CD4-positive, alpha-beta T cell treated with Interleukin-1 beta for 1 hour (primary cell): ENCODE data around the gene PCOLCE2.

ENCODE experiments used
- DNase-seq, 2 donors: peaks; one replicate each; pipeline ENCODE4 v3.0.0-alpha.2; 2020 to 2022

PCOLCE2 gene

DNA sequence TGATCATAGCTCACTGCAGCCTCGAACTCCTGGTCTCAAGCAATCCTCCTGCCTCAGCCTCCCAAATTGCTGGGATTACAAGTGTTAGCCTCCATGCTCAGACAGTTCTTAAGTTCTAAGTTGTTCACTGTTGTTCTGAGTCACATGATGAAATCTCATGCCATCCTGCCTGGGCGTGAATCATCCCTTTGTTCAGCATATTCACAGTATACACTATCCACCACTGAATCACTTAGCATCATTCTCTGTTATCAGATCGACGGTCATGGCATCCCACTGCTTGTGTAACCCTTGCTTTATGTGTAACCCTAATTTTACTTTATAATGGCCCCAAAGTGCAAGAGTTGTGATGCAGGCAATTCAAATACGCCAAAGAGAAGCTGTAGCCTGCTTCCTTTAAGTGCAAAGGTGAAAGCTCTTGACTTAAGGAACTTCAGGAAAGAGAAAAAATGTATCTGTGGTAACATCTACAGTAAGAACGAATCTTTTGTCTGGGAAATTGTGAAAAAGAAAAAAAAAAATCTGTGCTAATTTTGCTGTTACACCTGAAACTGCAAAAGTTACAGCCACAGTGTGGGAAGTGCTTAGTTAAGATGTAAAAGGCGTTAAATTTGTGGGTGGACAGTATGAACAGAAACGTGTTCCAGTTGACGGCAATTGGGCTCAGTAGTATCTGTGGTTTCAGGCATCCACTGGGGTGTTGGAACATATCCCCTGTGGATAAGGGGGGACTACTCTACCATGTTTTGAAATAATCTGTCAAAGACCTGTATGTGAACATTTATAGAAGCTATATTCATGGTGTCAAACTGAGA is 80.6 kb downstream of the PCOLCE2 start:
- DNase-seq: no peak

DNA sequence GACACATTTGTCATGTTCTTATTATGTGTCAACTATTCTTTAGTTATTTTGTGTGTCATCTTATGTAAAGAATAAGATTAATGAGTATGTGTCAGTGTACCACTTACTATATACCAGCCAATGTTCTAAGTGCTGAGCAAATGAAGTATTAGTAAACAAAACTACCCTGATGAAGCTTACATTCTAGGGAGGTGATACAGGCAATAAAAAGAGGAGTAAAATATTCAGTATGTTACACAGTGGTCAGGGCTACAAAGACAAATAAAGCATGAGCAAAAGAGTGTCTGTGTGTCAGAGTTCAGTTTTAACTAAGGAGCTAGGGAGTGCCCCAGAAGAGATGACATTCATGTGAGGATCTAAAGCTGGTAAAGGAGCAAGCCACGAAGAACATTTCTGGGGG is 86.0 kb downstream of the PCOLCE2 start:
- no peak for DNase-seq

DNA sequence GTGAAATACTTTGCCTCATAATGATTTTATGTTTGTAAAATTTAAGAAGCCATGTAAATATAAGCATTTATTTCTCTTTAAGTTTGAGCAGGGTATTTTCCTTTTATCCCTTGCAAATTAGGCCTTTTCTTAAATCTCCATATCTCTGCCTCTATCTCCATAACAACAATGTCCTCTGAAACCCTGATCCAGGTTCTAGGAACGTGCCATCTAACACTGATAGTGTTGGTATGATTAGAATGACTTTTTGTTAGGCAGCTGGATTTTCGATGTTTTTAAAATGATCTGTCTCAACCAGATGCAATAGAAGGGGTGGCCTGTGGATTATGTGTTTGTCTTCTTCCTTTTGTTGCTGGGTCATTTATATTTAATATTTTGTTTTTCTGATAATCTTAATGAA is 87.1 kb downstream of the PCOLCE2 start:
- no peak for DNase-seq

GRCh38 chr3:142796823-142797222 is 92.1 kb downstream of the PCOLCE2 start:
- DNase-seq: no peak

DNA sequence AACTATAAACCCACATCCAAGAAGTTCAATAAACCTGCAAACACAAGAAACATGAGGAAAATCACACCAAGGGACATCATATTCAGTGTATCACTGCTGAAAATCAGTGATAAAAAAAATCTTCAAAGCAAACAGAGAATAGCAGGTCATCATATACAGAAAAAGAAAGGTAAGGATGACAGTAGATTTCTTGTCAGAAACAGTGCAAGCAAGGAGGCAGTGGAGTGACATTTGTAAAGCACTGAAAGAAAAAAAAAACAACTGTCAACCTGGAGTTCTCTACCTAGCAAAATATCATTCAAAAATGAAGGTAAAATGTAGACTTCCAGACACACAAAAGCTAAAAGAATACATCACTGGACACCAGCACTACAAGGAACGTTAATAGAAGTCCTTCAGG is 93.6 kb downstream of the PCOLCE2 start:
- no peak for DNase-seq

GRCh38 chr3:142794508-142794907 is 94.4 kb downstream of the PCOLCE2 start:
- DNase-seq: no peak

GRCh38 chr3:142787719-142788118 is 101.2 kb downstream of the PCOLCE2 start:
- DNase-seq: no peak

DNA sequence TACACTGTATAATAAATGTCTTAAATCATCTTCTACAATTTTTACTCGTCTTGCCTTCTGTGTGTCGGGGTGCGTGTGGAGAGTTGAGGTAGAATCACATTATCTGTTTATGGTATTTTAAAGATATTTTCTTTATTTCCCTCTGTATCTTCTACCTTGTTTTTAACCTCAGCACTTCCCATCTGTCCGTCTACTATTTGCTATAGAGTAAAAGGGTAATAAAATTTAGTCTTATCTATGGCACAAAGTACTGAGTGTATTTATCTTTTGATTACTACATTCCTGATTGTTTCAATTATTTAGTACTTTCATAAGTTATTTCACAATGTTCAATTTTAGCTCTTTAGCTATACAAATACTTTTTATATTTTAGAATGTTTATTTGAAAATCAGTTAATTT is 102.9 kb downstream of the PCOLCE2 start:
- no peak for DNase-seq

- no peak for DNase-seq
Measured at GRCh38 chr3:142784228-142784627, 104.7 kb downstream of the PCOLCE2 start.

- no peak for DNase-seq
Measured at GRCh38 chr3:142782616-142783015, 106.3 kb downstream of the PCOLCE2 start.

GRCh38 chr3:142779591-142779990 is 109.3 kb downstream of the PCOLCE2 start:
- no peak for DNase-seq

DNA sequence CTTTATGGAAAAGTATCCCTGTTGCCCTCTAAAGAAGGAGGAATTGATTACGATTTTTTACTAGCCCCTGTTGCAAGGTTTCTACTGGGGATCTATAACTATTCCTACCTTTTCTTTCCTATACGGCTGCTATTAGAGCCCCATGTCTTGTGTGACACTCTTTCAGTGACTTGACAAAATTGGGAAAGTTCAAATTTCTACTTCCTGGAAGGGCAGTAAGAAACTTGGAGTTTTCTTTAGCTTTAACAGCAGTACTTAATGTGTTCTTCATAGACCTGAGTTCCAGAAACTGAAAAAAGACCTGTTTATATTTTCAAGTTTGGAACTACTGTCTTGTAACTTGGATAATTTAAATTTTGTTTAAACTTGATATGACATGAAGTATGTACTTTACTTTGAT is 110.3 kb downstream of the PCOLCE2 start:
- DNase-seq: no peak

DNA sequence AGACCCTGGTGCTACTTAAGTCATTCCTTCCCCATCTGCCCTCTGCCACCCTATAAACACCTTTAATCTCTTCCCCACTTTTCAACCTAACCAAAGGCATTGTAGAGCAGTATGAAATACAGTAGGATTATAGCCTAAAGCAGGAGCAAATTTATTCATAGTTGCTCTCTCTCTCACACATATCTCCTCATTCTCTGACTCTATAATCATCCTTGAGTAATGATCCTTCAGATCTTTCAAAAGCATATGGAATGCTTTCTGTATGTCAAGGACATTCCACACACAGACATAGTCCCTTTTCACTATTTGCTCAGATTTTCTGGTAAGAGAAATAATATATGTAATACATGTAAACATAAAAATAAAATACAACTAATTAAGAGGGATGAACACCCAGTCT is 111.0 kb downstream of the PCOLCE2 start:
- DNase-seq: no peak

DNA sequence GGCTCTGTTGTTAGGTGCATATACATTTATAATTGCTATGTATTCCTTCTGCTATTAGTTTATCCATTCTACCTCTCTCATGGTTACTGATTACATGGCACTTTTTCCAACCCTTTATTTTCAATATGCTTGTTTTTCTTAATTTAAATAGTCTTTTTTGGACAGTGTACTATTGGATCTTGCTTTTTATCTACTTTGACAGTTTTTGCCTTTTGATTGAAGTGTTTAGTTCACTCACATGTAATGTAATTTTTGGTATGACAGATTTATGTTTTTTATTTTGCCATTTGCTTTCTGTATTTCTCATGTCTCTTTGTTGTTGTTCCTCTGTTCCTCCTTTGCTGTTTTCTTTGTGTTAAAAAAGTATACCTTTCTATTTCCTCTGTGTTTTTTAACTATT is 120.5 kb downstream of the PCOLCE2 start:
- no peak for DNase-seq
